GM18867 (cell line): Measurements from ENCODE around the gene NEMP1.

ENCODE experiments used
- ATAC-seq: cut with Tn5 transposase; IDR thresholded peaks from one replicate; pipeline ENCODE4 v1.9.1; 2021; ENCODE audit warnings: mild to moderate bottlenecking, moderate library complexity; ENCODE audit not compliant: unreplicated experiment

The NEMP1 gene

GRCh38 chr12:57107456-57108155 lies 29.0 kb upstream of the NEMP1 start:
- ATAC-seq: no peak

- ATAC-seq: no peak
These were observed 27.6 kb upstream of the NEMP1 start for GRCh38 chr12:57106021-57106708.

- no peak for ATAC-seq
These were observed 26.6 kb upstream of the NEMP1 start for GRCh38 chr12:57105011-57105753.

GRCh38 chr12:57104292-57104910 lies 25.8 kb upstream of the NEMP1 start:
- ATAC-seq: no peak

- ATAC-seq: no peak
These were observed 25.3 kb upstream of the NEMP1 start for GRCh38 chr12:57103856-57104255.

- ATAC-seq: no peak
These were observed 23.5 kb upstream of the NEMP1 start for GRCh38 chr12:57101892-57102695.

GRCh38 chr12:57099766-57100165 lies 21.2 kb upstream of the NEMP1 start:
- ATAC-seq: no peak

GRCh38 chr12:57099047-57099714 lies 20.6 kb upstream of the NEMP1 start:
- ATAC-seq: no peak

- ATAC-seq: no peak
These were observed 20.0 kb upstream of the NEMP1 start for GRCh38 chr12:57098546-57098945.

GRCh38 chr12:57097554-57097835 lies 18.9 kb upstream of the NEMP1 start:
- no peak for ATAC-seq

GRCh38 chr12:57096748-57097553 lies 18.4 kb upstream of the NEMP1 start:
- no peak for ATAC-seq

- no peak for ATAC-seq
These were observed 17.5 kb upstream of the NEMP1 start for GRCh38 chr12:57096099-57096572.

- no peak for ATAC-seq
These were observed 16.8 kb upstream of the NEMP1 start for GRCh38 chr12:57095440-57095839.

- ATAC-seq: no peak
These were observed 15.9 kb upstream of the NEMP1 start for GRCh38 chr12:57094208-57095160.

GRCh38 chr12:57093415-57094207 lies 15.0 kb upstream of the NEMP1 start:
- ATAC-seq: no peak

GRCh38 chr12:57092876-57093414 lies 14.4 kb upstream of the NEMP1 start:
- no peak for ATAC-seq

GRCh38 chr12:57092529-57092862 lies 13.9 kb upstream of the NEMP1 start:
- no peak for ATAC-seq
